ENCODE data around the gene HS3ST4. TPM values are rescaled to one million over a fixed set of nuclear protein-coding genes. Genes with fewer than 3 reads are reported as not detected.

The HS3ST4 gene
- total and polyA plus RNA-seq, 10 of the 15 experiments (the other 5 are each of a cell fraction or from before 2014, with no cell fraction given): 0.05 TPM; not detected in 9

GRCh38 chr16:25834101-25834500 is 142.3 kb downstream of the HS3ST4 start (continued):
- TF ChIP-seq ZNF592 (IDR thresholded peaks at IDR 0.05) (no peak), CUX1 (IDR thresholded peaks at IDR 0.05; ENCODE audit: insufficient replicate concordance, low read depth, low read length) (no peak)

Measured in GM12878 (cell line).